Epidermal melanocyte (primary cell): ENCODE data around the gene HMX1.

ENCODE experiments used
- DNase-seq: peaks from one replicate; pipeline ENCODE4 v3.0.0; 2011; ENCODE audit warnings: low spot score; ENCODE audit not compliant: insufficient read length

HMX1 gene

DNA sequence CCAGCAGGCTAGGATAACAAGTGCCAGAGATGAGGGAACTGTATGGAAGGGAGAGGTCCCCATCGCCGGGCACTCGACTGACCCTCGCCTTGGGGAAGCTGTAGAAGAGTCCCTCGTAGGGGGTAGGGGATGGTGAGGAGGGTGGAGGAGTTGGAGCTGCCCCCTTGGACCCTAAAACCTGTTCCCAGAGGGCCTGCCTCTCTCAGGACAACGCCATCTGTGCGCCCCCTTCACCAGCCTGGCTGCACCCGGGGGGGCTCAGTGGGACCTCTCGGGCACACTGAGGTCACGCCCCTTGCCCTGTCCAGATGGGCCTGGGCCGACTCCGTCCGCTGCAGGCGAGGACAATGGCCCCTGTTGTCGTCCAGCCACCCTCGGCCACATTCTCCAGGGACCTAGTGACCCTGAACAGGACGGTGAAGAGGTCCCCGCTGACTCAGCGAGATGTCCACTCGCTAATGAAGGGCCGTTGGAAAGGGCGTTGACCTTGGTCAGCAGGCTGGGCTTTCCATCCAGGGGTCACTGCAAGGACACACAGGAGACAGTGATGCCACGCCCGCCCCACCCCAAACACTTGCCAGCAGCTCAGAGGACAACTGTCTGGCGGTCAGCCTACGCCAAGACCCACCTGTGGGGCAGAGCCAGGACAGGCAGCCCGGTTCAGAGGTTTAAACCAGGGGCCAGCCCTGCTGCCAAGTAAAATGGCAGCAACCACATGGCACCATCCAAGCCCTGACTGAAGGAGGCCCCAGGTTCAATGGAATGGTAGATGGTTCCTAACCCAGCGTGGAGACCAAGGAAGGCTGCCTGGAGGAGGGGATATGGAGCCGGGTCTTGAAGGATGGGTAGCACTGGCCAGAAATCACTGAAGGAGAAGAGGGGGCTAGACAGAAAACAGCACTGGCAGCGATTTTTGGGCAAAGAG lies 51.2 kb downstream of the HMX1 start:
- no peak for DNase-seq

DNA sequence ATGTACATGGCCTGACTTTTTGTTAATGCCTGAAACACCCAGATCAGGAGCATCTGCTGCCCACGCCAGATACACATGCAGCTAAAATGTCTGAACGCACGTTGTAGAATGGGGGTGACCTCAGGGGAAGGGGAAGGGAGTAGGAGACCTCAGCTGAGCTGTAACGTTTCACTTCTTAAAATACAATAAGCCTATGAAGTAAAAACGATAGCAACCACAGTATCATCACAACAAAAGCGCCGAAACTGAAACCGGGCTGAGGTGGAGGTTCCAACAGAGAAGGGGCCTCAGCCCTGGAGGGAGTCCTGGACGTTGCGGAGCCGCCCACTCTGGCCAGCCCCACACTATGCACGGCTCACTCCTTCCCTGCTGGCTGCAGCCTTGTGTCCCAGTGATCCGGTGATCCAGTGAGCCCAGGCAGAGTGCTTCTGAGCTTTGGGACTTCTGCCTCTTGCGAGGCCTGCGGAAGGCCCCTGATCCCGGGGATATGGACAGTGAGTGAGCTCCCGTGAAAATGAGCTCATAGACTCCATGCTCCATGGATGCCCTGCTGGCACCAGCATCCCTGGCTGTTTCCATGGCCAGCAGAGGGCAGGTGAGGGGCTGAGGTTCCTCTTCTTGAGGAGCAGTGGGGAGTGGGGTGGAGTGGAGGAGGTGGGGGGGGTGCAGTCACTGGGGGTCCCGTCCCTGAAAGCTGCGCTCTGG lies 52.0 kb downstream of the HMX1 start:
- no peak for DNase-seq

- no peak for DNase-seq
Observed at GRCh38 chr4:8819019-8819418, 52.6 kb downstream of the HMX1 start.

DNA sequence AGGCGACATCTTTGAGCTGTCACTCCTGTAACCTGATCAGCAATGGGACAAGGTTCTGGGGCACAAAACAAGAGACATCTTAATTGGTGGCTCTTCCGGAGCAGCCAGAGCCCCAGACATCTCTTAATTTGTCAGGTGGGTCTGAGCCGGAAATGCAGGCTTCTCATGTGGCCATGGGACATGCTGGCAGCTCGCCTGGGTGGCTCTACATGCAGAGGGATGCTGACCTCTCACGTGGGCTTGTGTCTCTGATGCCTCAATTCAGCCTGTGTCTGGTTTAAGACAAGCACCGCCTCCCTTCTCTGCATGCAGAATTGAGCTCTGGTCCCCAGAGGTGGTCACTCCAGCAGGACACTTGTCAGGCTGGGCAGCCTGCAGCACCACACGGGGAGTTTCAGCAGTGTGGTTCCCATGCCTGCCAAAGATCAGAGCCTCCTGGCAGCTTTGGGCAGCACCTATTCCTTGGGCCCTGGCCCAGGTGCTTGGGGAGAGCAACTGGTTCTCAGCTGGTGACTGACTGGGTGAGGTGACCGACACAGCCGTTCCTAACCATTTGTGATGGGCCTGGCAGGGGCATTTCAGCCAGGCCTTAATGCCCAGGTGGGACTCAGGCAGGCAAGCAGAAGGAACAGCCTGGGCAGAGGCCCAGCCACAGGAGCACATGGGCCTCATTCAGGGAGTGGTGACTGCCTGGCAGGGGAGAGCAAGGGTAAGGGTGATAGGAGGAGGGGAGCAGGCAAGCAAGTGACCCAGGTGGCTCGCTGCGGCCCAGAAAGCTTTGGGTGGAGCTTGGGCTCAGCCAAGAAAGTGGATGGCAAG lies 53.4 kb downstream of the HMX1 start:
- no peak for DNase-seq

- DNase-seq, result no peak
Observed at GRCh38 chr4:8817813-8818062, 53.9 kb downstream of the HMX1 start.

DNA sequence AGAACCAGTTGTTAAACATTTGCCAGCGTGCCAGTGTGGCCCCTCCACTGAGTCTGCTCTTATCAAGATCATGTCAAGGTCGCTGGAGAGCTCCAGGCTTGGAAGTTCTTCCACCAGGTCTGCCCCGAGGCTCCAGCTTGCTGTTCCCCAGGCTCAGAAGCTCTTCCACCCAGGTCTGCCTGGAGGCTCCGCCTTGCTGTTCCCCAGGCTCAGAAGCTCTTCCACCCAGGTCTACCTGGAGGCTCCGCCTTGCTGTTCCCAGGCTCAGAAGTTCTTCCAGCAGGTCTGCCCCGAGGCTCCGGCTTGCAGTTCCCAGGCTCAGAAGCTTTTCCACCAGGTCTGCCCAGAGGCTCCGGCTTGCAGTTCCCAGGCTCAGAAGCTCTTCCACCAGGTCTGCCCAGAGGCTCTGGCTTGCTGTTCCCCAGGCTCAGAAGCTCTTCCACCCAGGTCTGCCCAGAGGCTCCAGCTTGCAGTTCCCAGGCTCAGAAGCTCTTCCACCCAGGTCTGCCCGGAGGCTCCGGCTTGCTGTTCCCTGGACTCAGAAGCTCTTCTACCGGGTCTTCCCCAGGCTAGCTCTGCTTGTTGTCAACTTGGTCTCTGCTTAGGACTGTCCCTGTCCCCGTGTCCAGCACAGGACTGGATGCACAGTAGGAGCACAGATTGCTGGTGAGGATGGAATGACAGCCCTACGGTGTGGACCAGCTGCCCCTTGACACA lies 54.4 kb downstream of the HMX1 start:
- DNase-seq, result no peak
